ENCODE results near the gene C1QTNF5. TPM values are rescaled to one million over a fixed set of nuclear protein-coding genes. Genes with fewer than 3 reads are reported as not detected.

Gene C1QTNF5
- total RNA-seq, 2 experiments from 2014 or later, result not detected

DNA sequence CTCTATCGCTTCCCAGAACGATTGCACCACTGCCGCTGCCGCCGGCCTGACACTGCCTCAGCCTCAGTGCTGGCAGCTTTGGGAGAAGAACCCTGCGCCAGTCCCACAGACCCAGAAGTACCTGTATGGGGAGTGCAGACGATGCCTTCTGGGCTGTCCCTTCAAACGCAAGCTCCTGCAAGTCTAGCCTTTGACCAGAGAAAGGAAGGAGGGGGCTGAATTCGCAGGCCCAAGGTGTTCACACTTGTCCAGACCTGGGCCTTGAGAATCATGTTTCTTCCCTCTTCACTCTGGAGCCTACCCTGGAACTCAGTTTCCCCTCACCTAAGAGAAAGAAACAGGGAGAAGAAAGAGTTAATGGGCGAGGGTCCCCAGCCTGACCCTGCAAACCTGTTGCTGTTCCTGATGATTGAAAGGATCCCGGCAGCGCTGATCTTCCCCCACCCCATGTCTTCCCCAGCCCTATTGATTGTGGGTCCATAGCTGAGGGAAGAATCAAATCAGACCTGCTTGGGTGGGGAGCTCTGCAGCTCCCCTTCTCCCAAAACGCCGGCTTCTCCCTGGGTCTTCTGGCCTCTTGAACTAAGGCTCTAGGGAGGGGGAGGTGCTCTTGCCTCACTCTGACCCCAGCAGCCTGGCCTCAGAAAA is 23.0 kb downstream of the C1QTNF5 start:
- CTCF ChIA-PET, result interaction anchor here (1.6 kb wide), 1 partner anchor 112 kb away, joined by 3 read pairs; the partner anchor contains the start of gene CBL
- Mint-ChIP-seq H3K4me3 (peak overlapping the region; percentile 18), H3K36me3 (ENCODE audit: low read depth) (no peaks in the 10 kb centered on the region), H3K27ac (no peak overlapping the region), H3K27me3 (ENCODE audit: low read depth) (peaks cover 22% of the 10 kb centered on the region), H3K4me1 (ENCODE audit: low read depth) (peaks cover 26% of the 10 kb centered on the region), H3K9me3 (no peaks in the 10 kb centered on the region)
- intact Hi-C loops (cut with micrococcal nuclease), result no loop called here
- DNase-seq, result no peak

DNA sequence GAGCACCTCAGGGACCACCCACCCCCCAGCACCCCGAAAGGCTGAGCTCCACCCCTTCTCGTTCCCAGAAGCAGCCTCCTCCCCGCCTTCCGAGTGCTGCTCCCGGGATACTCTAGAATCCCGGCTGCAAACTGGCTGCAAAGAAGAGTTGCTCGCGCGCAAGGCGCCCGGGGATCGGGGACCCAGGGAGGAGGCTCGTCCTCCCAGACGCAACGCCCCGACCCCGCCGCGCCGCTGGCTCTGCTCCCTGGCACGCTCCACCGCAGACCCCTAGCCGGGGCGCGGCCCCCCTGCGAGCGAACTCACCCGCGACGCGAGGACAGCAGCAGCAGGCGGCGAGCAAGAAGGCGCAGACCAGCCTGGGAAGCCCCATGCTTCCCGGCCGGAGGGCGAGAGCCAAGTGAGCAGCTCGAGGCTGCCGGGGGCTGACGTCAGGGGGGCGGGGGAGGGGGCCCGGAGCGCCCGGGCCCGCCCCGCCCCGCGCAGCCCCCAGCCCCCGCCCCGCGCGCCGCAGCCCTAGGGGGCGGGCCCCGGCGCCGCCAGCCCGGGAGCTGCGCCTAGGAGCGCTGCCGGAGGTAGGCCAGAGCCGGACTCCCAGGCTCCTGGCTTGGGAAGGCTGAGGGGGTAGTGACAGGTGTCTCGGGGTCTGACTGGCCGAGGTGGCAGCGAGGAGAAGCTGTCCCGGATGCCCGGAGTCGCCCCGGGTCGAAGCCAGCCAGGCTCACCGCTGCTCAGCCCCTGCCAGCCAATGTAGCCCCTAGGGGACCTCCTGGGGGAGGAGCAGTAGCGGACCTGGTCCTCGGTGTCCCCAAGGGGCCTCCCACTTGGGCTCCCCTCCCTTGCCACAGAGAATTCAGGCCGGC is 23.7 kb downstream of the C1QTNF5 start, which contains the start of gene MCAM:
MCAM (minus strand) TSS at position 402 of the 863 bp plus-strand sequence; CDS start at position 373, 29 bp downstream.
- peak within 1 kb of the TSS; percentile 73 for H3K4me3 Mint-ChIP-seq
- no peak within 1 kb of the TSS for H3K27ac Mint-ChIP-seq
- CTCF ChIA-PET, result interaction anchor here (1.0 to 3.0 kb wide), 5 partner anchors 10 to 148 kb away, joined by 3 to 18 read pairs (median 3); partner anchors contain the start of genes CBL and NLRX1
- intact Hi-C loops (cut with micrococcal nuclease), result no loop called here
- H3K27me3 Mint-ChIP-seq (ENCODE audit: low read depth), result peaks cover 22% of the 10 kb centered on the region
- no peaks in the 10 kb centered on the region for H3K36me3 Mint-ChIP-seq (ENCODE audit: low read depth)
- H3K4me1 Mint-ChIP-seq (ENCODE audit: low read depth), result peaks cover 23% of the 10 kb centered on the region
- no peak for DNase-seq
- H3K9me3 Mint-ChIP-seq, result no peaks in the 10 kb centered on the region

- Mint-ChIP-seq H3K4me3 (peak overlapping the region; percentile 73), H3K27ac (no peak overlapping the region), H3K4me1 (ENCODE audit: low read depth) (peaks cover 16% of the 10 kb centered on the region), H3K36me3 (ENCODE audit: low read depth) (no peaks in the 10 kb centered on the region), H3K9me3 (no peaks in the 10 kb centered on the region), H3K27me3 (ENCODE audit: low read depth) (peaks cover 22% of the 10 kb centered on the region)
- CTCF ChIA-PET, result interaction anchor here (1.0 to 3.0 kb wide), 6 partner anchors 7 to 147 kb away, joined by 3 to 20 read pairs (median 6); partner anchors contain the start of gene NLRX1
- DNase-seq, result no peak
- intact Hi-C loops (cut with micrococcal nuclease), result no loop called here
Measured at GRCh38 chr11:119316016-119316728, 24.5 kb downstream of the C1QTNF5 start.

- DNase-seq, result peak; percentile 62
- intact Hi-C loops (cut with micrococcal nuclease), result no loop called here
- H3K36me3 Mint-ChIP-seq (ENCODE audit: low read depth), result no peaks in the 10 kb centered on the region
- no peak overlapping the region for H3K27ac Mint-ChIP-seq
- CTCF ChIA-PET, result interaction anchor here (1.1 to 3.0 kb wide), 4 partner anchors 8 to 47 kb away, joined by 3 to 20 read pairs (median 11); no protein-coding TSS in a partner anchor
- peaks cover 22% of the 10 kb centered on the region for H3K27me3 Mint-ChIP-seq (ENCODE audit: low read depth)
- peak overlapping the region; percentile 73 for H3K4me3 Mint-ChIP-seq
- peaks cover 15% of the 10 kb centered on the region for H3K4me1 Mint-ChIP-seq (ENCODE audit: low read depth)
- no peaks in the 10 kb centered on the region for H3K9me3 Mint-ChIP-seq
Measured at GRCh38 chr11:119315131-119316015, 25.3 kb downstream of the C1QTNF5 start.

GRCh38 chr11:119314726-119315125 is 26.0 kb downstream of the C1QTNF5 start:
- H3K9me3 Mint-ChIP-seq, result no peaks in the 10 kb centered on the region
- CTCF ChIA-PET, result interaction anchor here (1.1 to 3.0 kb wide), 3 partner anchors 9 to 30 kb away, joined by 4 to 20 read pairs (median 18); no protein-coding TSS in a partner anchor
- H3K27ac Mint-ChIP-seq, result no peak overlapping the region
- no peaks in the 10 kb centered on the region for H3K36me3 Mint-ChIP-seq (ENCODE audit: low read depth)
- H3K4me3 Mint-ChIP-seq, result peak overlapping the region; percentile 73
- no peak for DNase-seq
- H3K27me3 Mint-ChIP-seq (ENCODE audit: low read depth), result peaks cover 21% of the 10 kb centered on the region
- intact Hi-C loops (cut with micrococcal nuclease), result no loop called here
- H3K4me1 Mint-ChIP-seq (ENCODE audit: low read depth), result peaks cover 13% of the 10 kb centered on the region

DNA sequence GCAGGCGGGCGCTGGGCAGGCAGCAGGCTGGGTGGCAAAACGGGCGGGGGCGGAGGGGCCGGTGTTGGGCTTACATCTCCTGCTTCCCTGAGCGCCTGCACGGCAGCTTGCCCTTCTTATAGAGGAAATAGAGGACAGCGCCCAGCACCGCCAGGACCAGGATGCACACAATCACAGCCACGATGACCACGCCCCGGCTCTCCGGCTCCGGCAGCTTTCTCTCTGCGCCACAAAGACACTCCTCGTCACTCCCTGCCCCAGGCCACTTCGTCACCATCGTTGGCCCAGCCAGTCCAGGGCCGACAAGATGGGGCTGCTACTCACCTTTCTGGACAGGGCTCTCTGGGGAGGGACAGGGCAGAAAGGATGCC is 30.0 kb downstream of the C1QTNF5 start:
- Mint-ChIP-seq H3K9me3 (no peaks in the 10 kb centered on the region), H3K27me3 (ENCODE audit: low read depth) (peaks cover 2% of the 10 kb centered on the region), H3K4me1 (ENCODE audit: low read depth) (peaks cover 27% of the 10 kb centered on the region), H3K36me3 (ENCODE audit: low read depth) (peaks cover 5% of the 10 kb centered on the region), H3K4me3 (no peak overlapping the region), H3K27ac (no peak overlapping the region)
- intact Hi-C loops (cut with micrococcal nuclease), result no loop called here
- DNase-seq, result no peak
- CTCF ChIA-PET, result interaction anchor here (0.6 to 6.2 kb wide), 3 partner anchors 10 to 13 kb away, joined by 3 to 46 read pairs (median 3); no protein-coding TSS in a partner anchor

DNA sequence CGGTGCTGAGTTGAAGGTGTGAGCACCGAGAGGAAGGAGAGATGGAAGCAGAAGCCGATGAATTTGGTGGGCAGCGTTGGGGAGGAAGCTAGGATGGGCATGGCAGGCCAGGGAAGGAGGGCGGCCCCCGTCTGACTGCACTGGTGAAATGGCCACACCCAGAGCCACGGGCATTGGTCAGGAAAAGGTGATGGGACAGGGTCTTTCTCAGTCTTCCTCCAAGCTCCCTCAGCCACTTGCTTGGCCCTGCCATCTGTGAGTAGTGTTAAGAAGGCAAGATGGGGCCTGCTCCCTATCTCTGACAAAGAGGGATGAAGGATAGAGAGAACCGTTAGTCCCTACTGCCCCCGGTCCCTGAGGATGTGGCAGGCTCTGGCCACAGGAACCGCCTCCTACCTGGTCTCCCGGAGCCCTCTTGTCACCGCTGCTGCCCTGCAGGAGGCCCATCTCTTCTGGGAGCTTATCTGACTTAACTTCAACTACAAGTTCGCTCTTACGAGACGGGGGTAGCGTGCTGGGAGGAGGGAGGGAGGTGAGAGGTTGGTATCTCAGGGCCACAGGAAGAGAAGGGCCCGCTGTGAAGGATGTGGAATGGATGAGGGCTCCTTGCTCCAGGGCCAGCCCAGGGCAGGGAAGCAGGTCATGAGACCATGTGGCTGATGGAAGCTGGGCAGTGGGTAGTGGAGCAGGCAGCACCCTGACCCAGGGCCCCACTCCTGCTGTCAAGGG is 30.6 kb downstream of the C1QTNF5 start:
- Mint-ChIP-seq H3K4me3 (no peak overlapping the region), H3K27me3 (ENCODE audit: low read depth) (no peaks in the 10 kb centered on the region), H3K4me1 (ENCODE audit: low read depth) (peaks cover 28% of the 10 kb centered on the region), H3K36me3 (ENCODE audit: low read depth) (peaks cover 5% of the 10 kb centered on the region), H3K9me3 (no peaks in the 10 kb centered on the region), H3K27ac (no peak overlapping the region)
- DNase-seq, result no peak
- CTCF ChIA-PET, result interaction anchor here (0.6 to 6.2 kb wide), 4 partner anchors 11 to 141 kb away, joined by 3 to 46 read pairs (median 10); partner anchors contain the start of gene NLRX1
- intact Hi-C loops (cut with micrococcal nuclease), result no loop called here

GRCh38 chr11:119309411-119309810 is 31.3 kb downstream of the C1QTNF5 start:
- Mint-ChIP-seq H3K4me1 (ENCODE audit: low read depth) (peaks cover 30% of the 10 kb centered on the region), H3K4me3 (no peak overlapping the region), H3K27ac (no peak overlapping the region), H3K27me3 (ENCODE audit: low read depth) (no peaks in the 10 kb centered on the region), H3K9me3 (no peaks in the 10 kb centered on the region), H3K36me3 (ENCODE audit: low read depth) (peaks cover 5% of the 10 kb centered on the region)
- CTCF ChIA-PET, result interaction anchor here (1.1 to 6.2 kb wide), 4 partner anchors 14 to 141 kb away, joined by 4 to 46 read pairs (median 10); partner anchors contain the start of gene NLRX1
- intact Hi-C loops (cut with micrococcal nuclease), result no loop called here
- no peak for DNase-seq

GRCh38 chr11:119307974-119308373 is 32.7 kb downstream of the C1QTNF5 start:
- Mint-ChIP-seq H3K9me3 (no peaks in the 10 kb centered on the region), H3K27ac (no peak overlapping the region), H3K27me3 (ENCODE audit: low read depth) (no peaks in the 10 kb centered on the region), H3K4me1 (ENCODE audit: low read depth) (peaks cover 32% of the 10 kb centered on the region), H3K36me3 (ENCODE audit: low read depth) (peaks cover 14% of the 10 kb centered on the region), H3K4me3 (no peak overlapping the region)
- intact Hi-C loops (cut with micrococcal nuclease), result loop anchor here (2.0 kb wide), 2 partner anchors 27 to 41 kb away; partner anchors contain the start of gene RNF26
- CTCF ChIA-PET, result interaction anchor here (0.6 to 6.2 kb wide), 9 partner anchors 8 to 110 kb away, joined by 3 to 46 read pairs (median 4); partner anchors contain the start of genes CBL and MCAM
- no peak for DNase-seq

GRCh38 chr11:119307219-119307618 is 33.5 kb downstream of the C1QTNF5 start:
- H3K4me1 Mint-ChIP-seq (ENCODE audit: low read depth), result peaks cover 32% of the 10 kb centered on the region

More at GRCh38 chr11:119307219-119307618, 33.5 kb downstream of the C1QTNF5 start:
- DNase-seq, result no peak
- Mint-ChIP-seq H3K36me3 (ENCODE audit: low read depth) (peaks cover 15% of the 10 kb centered on the region), H3K27me3 (ENCODE audit: low read depth) (no peaks in the 10 kb centered on the region), H3K9me3 (no peaks in the 10 kb centered on the region), H3K4me3 (no peak overlapping the region), H3K27ac (peak overlapping the region; percentile 93)
- intact Hi-C loops (cut with micrococcal nuclease), result loop anchor here (2.0 kb wide), 2 partner anchors 28 to 40 kb away; partner anchors contain the start of gene RNF26
- CTCF ChIA-PET, result interaction anchor here (0.6 to 6.2 kb wide), 7 partner anchors 9 to 109 kb away, joined by 3 to 46 read pairs (median 8); partner anchors contain the start of genes CBL and MCAM
